Transverse colon (tissue), 4 donors: ENCODE measurements around the gene ATP6V1F. TPM values are rescaled to one million over a fixed set of nuclear protein-coding genes. Genes with fewer than 3 reads are reported as not detected.

Source experiments
- DNase-seq: peaks from one replicate; pipeline ENCODE4 v3.0.0-alpha.2; 2019
- H3K27ac ChIP-seq, 4 donors: fragments of 200-600 bp; sonication (generic); 2 replicates each; pipeline ENCODE4 v1.5.1; 2016 to 2018; ENCODE audit warnings: inconsistent platforms in 4 of 4
- H3K27me3 ChIP-seq: fragments of 200-600 bp; sonication (generic); 2 replicates; pipeline ENCODE4 v1.5.1; 2017; ENCODE audit warnings: inconsistent platforms
- H3K36me3 ChIP-seq, 4 donors: fragments of 200-600 bp; sonication (generic); 2 replicates each; pipeline ENCODE4 v1.5.1; 2017 to 2019; ENCODE audit warnings: inconsistent platforms in 4 of 4
- H3K4me1 ChIP-seq, 4 donors: fragments of 200-600 bp; sonication (generic); 2 replicates each; pipeline ENCODE4 v1.5.1; 2017 to 2020; ENCODE audit warnings: inconsistent platforms in 4 of 4
- H3K4me3 ChIP-seq, 4 donors: fragments of 200-600 bp; sonication (generic); 1 replicate in 1 of 4; 2 replicates in 3 of 4; pipeline versions ENCODE4 v1.5.1 to v1.6.1; 2017 to 2019; ENCODE audit warnings: inconsistent platforms in 4 of 4
- H3K9me3 ChIP-seq, 2 donors: fragments of 200-600 bp; sonication (generic); 2 replicates each; pipeline ENCODE4 v1.5.1; 2017 to 2019; ENCODE audit warnings: inconsistent platforms in 2 of 2
- EP300 ChIP-seq: sonication (generic); formaldehyde crosslinking; IDR thresholded peaks from one replicate; pipeline ENCODE4 v1.6.1; 2017; ENCODE audit warnings: antibody characterized with exemption, low read depth
- POLR2A ChIP-seq: fragments of 450-650 bp; IDR thresholded peaks from one replicate; pipeline ENCODE4 v1.6.1; 2016; ENCODE audit warnings: antibody characterized with exemption, mild to moderate bottlenecking, moderate library complexity
- POLR2AphosphoS5 ChIP-seq, 3 donors: sonication (generic); formaldehyde crosslinking; IDR thresholded peaks; one replicate each; pipeline ENCODE4 v1.6.1; 2016; ENCODE audit warnings: antibody characterized with exemption in 3 of 3
- WGBS, 2 donors: methylation state at CpG; one replicate each; pipeline ENCODE4 v1.1.5; 2018; ENCODE audit warnings: low coverage in 1 of 2; 5-methylcytosine and 5-hydroxymethylcytosine counted together
- in situ Hi-C, 4 donors: fragments of 200-750 bp; cut with MboI; loops; one replicate each; pipeline versions ENCODE4 v1.15.0 to v1.15.1; 2017; ENCODE audit warnings: low sequenced_read_pairs in 3 of 4, low pct_ligation_motif_present in 1 of 4, low pct_unique_long_range_greater_than_20kb in 1 of 4
- intact Hi-C: fragments of 100-400 bp; cut with DNase I; formaldehyde crosslinking; loops from one replicate; pipeline ENCODE4 v1.15.1; 2023; ENCODE audit warnings: low total_unique reads
- total RNA-seq, 4 donors: library from RNA; depleted of rRNA; stranded (reverse); fragments of >200 nt; gene quantifications; one replicate each; pipeline ENCODE4 v1.1.0, GENCODE V29; 2016
- TF ChIP-seq, protein P1 (sequence below), 5 experiments: fragments of 200-600 bp in 3 of 5; fragments of 450-650 bp in 2 of 5; sonication (generic) in 3 of 5; IDR thresholded peaks; 1 replicate in 2 of 5; 2 replicates in 3 of 5; pipeline ENCODE4 v1.5.1; 2016 to 2017; ENCODE audit warnings: antibody characterized with exemption in 5 of 5, inconsistent platforms in 3 of 5, mild to moderate bottlenecking in 2 of 5, moderate library complexity in 1 of 5

The ATP6V1F gene
- total RNA-seq, 4 donors from 2014 or later: 25.5 to 128 (median 63.2) TPM

- Histone ChIP-seq H3K27me3 (peaks cover 26% of the 10 kb centered on the region), H3K36me3 (no peaks in the 10 kb centered on the region), H3K9me3 (no peaks in the 10 kb centered on the region), H3K27ac (no peak overlapping the region), H3K4me1 (peaks cover 5 to 19% (median 7%) of the 10 kb centered on the region in 4 donors), H3K4me3 (no peak overlapping the region)
- DNase-seq: no peak
- no peak for TF ChIP-seq POLR2A
- TF ChIP-seq, protein P1, sequence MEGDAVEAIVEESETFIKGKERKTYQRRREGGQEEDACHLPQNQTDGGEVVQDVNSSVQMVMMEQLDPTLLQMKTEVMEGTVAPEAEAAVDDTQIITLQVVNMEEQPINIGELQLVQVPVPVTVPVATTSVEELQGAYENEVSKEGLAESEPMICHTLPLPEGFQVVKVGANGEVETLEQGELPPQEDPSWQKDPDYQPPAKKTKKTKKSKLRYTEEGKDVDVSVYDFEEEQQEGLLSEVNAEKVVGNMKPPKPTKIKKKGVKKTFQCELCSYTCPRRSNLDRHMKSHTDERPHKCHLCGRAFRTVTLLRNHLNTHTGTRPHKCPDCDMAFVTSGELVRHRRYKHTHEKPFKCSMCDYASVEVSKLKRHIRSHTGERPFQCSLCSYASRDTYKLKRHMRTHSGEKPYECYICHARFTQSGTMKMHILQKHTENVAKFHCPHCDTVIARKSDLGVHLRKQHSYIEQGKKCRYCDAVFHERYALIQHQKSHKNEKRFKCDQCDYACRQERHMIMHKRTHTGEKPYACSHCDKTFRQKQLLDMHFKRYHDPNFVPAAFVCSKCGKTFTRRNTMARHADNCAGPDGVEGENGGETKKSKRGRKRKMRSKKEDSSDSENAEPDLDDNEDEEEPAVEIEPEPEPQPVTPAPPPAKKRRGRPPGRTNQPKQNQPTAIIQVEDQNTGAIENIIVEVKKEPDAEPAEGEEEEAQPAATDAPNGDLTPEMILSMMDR (IDR thresholded peaks at IDR 0.05): no peak
- TF ChIP-seq POLR2AphosphoS5 (IDR thresholded peaks at IDR 0.05): no peak
- no peak for TF ChIP-seq EP300
- intact Hi-C loops: no loop called here
- in situ Hi-C loops: loop anchor here in 1 of 4 donors (25.0 kb wide), 1 partner anchor 280 kb away; no protein-coding TSS in a partner anchor
- 66% methylated on average over 13 of the region's 13 CpGs; no CpG with 5 or more reads in 1 of the 2 donors for WGBS, 2 donors
Measured at GRCh38 chr7:128892521-128893250, 30.0 kb downstream of the ATP6V1F start.

GRCh38 chr7:128893251-128894100 lies 30.8 kb downstream of the ATP6V1F start:
- in situ Hi-C loops: loop anchor here in 1 of 4 donors (25.0 kb wide), 1 partner anchor 281 kb away; no protein-coding TSS in a partner anchor

GRCh38 chr7:128894101-128894440 lies 31.4 kb downstream of the ATP6V1F start:
- DNase-seq: no peak
- intact Hi-C loops: no loop called here
- H3K36me3 ChIP-seq: no peaks in the 10 kb centered on the region
- in situ Hi-C loops: loop anchor here in 1 of 4 donors (25.0 kb wide), 1 partner anchor 282 kb away; no protein-coding TSS in a partner anchor
- H3K9me3 ChIP-seq: peaks cover 0 to 3% of the 10 kb centered on the region in 2 donors
- peaks cover 23% of the 10 kb centered on the region for H3K27me3 ChIP-seq
- TF ChIP-seq EP300: no peak
- TF ChIP-seq, protein P1 (IDR thresholded peaks at IDR 0.05): no peak
- TF ChIP-seq POLR2A: no peak
- TF ChIP-seq POLR2AphosphoS5 (IDR thresholded peaks at IDR 0.05): no peak
- H3K27ac ChIP-seq: no peak overlapping the region
- no peak overlapping the region for H3K4me3 ChIP-seq
- peaks cover 5 to 19% (median 7%) of the 10 kb centered on the region in 4 donors for H3K4me1 ChIP-seq
- 98 to 100% methylated on average over 1 to 6 of the region's 6 CpGs for WGBS, 2 donors

More at GRCh38 chr7:128893251-128894100, 30.8 kb downstream of the ATP6V1F start:
- TF ChIP-seq POLR2AphosphoS5 (IDR thresholded peaks at IDR 0.05) (no peak), POLR2A (no peak), EP300 (no peak)
- TF ChIP-seq, protein P1 (IDR thresholded peaks at IDR 0.05): no peak
- Histone ChIP-seq H3K27me3 (peaks cover 26% of the 10 kb centered on the region), H3K9me3 (no peaks in the 10 kb centered on the region), H3K4me3 (no peak overlapping the region), H3K27ac (no peak overlapping the region), H3K36me3 (no peaks in the 10 kb centered on the region), H3K4me1 (peaks cover 5 to 19% (median 7%) of the 10 kb centered on the region in 4 donors)
- intact Hi-C loops: no loop called here
- 82% methylated on average over 23 of the region's 23 CpGs; no CpG with 5 or more reads in 1 of the 2 donors for WGBS, 2 donors
- DNase-seq: peak; percentile 61

- intact Hi-C loops: no loop called here
- H3K27ac ChIP-seq: no peak overlapping the region
- peaks cover 18% of the 10 kb centered on the region for H3K27me3 ChIP-seq
- H3K4me3 ChIP-seq: no peak overlapping the region
- DNase-seq: no peak
- H3K4me1 ChIP-seq: peaks cover 5 to 19% (median 7%) of the 10 kb centered on the region in 4 donors
- no peaks in the 10 kb centered on the region for H3K36me3 ChIP-seq
- TF ChIP-seq POLR2AphosphoS5 (IDR thresholded peaks at IDR 0.05) (no peak), POLR2A (no peak), EP300 (no peak)
- TF ChIP-seq, protein P1 (IDR thresholded peaks at IDR 0.05): no peak
- in situ Hi-C loops: loop anchor here in 1 of 4 donors (25.0 kb wide), 1 partner anchor 283 kb away; no protein-coding TSS in a partner anchor
- WGBS, 2 donors: 71% methylated on average over 3 of the region's 3 CpGs; no CpG with 5 or more reads in 1 of the 2 donors
- H3K9me3 ChIP-seq: peaks cover 0 to 3% of the 10 kb centered on the region in 2 donors
Measured at GRCh38 chr7:128895320-128895719, 32.7 kb downstream of the ATP6V1F start.
